ENCODE measurements around the gene NASP.

- TF ChIP-seq POLR2AphosphoS5 (IDR thresholded peaks at IDR 0.05): no peak
- no peak for TF ChIP-seq CTCF (IDR thresholded peaks at IDR 0.05)
- TF ChIP-seq EP300 (IDR thresholded peaks at IDR 0.05): no peak
These were observed 35.5 kb downstream of the NASP start for GRCh38 chr1:45619149-45619921.

All from gastroesophageal sphincter (tissue), 3 donors.